Inflammatory macrophage (primary cell): ENCODE measurements around the gene PASK.

Source experiments
- DNase-seq, 2 donors: peaks; one replicate each; pipeline ENCODE4 v3.0.0-alpha.2; 2020 to 2022

PASK gene

DNA sequence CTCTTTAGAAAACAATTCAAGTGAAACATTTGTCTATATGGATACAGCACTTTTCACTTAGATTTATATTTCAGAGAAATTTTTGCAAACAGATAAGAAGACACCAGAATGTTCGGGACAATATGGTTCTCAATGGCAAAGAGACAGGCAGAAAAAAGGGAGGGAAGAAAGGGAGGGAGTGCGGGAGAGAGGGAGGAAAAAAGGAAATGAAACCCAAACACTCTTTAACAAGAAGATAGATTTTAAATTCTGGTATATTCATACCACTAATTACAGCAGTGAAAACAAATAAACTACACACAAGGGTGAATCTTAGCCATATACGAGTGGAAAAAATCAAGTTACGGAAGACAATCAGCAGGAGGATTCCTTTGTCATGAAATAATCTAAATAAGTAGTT, 3.0 kb downstream of the PASK start:
- no peak for DNase-seq

GRCh38 chr2:241142593-241142992, 6.7 kb downstream of the PASK start:
- no peak for DNase-seq

DNA sequence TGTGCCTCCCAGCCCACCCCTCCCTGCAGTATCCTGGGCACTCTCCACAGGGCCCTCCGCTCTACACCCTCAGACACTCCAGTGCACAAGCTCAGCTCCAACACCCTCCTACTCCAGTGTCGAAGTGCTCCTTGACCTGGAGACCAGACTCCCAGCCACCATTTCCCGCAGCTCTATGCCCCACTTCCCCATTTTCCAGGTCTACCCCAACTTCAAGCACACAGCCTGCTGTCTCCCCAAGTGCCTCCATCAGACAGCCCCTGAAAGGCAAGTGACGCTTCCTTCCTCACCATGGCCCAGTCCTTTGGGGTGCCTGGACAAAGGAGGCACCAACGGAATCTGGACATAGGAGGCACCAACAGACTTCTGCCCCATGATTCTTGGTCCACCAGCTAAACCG, 7.2 kb downstream of the PASK start:
- DNase-seq, result no peak

- no peak for DNase-seq
These were observed 8.0 kb downstream of the PASK start for GRCh38 chr2:241141214-241141770.

DNA sequence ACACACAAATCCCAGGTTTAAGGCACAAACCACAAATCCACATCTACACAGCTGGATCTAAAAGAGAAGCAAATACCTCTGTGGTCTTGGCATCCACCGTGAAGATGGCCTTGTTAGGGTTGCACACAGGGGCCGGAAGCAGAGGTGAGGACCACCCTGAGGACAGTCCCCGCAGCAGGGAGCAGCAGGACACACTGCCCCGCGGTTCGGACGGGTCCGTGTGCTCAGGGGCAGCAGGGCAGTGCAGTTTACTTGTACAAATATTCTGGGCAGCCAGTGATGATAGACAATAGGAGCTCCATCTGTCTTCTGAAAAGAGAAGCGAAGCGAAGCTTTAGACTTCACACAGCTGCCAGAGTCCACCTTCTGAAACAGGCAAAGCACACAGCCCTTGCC, 8.8 kb downstream of the PASK start:
- no peak for DNase-seq

DNA sequence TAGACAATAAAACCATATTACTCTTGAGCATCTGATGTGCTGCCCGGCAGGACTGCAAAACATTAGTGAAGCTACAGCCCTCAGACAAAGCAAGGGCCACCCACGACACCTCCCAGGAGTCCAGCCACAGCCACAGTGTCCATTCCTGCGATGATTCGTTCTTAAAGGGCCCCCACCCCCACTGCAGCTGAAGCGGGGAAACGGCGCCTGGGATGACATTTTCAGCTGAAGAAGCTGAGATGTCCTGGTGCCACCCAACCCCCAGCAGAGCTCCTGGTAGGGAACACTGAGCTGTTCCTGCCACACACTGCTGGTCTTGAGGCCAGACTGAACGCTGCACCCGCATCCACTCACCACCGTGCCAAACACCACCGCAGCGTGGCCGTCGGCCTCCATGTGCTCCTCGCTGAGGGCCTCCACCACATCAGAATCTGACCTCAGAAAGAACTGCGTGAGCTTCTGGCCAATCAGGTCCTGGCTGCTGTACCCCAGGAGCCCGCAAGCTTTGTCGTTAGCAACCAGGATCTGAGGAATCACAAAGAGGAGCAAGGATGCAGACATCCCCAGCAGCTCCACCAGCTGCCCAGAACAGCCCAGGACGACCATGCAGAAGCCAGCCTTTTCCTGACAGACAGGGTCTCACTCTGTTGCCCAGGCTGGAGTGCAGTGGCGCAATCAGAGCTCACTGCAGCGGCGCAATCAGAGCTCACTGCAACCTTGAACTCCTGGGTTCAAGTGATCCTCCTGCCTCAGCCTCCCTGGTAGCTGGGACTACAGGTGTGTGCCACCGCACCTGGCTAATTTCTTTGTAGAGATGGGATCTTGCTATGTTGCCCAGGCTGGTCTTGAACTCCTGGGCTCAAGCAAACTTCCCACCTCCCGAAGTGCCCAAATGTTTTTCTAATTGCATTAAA, 9.5 kb downstream of the PASK start:
- no peak for DNase-seq

DNA sequence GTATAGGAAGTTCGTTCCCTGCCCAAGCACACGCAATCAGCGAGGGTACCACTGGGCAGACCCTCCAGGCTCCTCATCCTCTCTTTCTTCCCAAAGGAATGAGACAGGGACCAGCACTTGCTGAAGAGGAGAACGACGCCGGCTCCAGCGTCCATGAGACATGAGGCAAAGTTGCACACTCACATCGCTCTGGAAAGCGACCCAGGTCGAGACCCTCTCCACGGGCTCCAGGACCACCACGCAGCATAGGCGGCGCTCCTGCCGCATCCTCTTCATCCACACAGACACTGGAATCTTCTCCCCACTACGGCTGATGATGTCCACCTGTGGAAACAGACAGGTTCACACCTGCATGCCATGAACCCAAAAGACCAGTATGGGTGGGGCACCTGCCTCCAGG, 10.8 kb downstream of the PASK start:
- no peak for DNase-seq

GRCh38 chr2:241137276-241138190, 11.7 kb downstream of the PASK start:
- DNase-seq, result no peak

- no peak for DNase-seq
These were observed 12.5 kb downstream of the PASK start for GRCh38 chr2:241136661-241137260.

GRCh38 chr2:241136191-241136590, 13.1 kb downstream of the PASK start:
- no peak for DNase-seq

DNA sequence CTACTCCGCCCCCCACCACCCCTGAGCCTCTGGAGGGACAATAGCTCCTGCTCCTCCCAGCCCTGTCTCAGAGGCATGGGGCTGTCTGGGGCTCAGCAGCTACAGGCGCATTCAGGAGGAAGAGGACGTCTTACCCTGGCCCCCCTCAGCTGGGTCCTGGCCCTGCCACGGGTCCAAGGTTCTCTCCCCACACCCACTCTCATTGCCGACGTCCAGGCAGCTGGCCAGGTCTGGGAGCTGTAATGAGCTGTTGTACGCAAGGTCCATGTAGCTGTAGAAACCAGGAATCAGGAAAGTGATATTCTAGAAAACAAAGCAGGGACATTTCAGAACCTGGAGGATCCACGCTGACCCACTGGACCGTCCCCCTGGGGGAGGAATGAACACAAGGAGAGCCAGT, 13.5 kb downstream of the PASK start:
- DNase-seq, result no peak

GRCh38 chr2:241134711-241135110, 14.6 kb downstream of the PASK start:
- no peak for DNase-seq

GRCh38 chr2:241133436-241133820, 15.8 kb downstream of the PASK start:
- DNase-seq, result no peak

GRCh38 chr2:241132538-241133435, 16.5 kb downstream of the PASK start:
- DNase-seq, result no peak

- DNase-seq, result no peak
These were observed 17.7 kb downstream of the PASK start for GRCh38 chr2:241131531-241131930.

- no peak for DNase-seq
These were observed 19.0 kb downstream of the PASK start for GRCh38 chr2:241130316-241130715.

DNA sequence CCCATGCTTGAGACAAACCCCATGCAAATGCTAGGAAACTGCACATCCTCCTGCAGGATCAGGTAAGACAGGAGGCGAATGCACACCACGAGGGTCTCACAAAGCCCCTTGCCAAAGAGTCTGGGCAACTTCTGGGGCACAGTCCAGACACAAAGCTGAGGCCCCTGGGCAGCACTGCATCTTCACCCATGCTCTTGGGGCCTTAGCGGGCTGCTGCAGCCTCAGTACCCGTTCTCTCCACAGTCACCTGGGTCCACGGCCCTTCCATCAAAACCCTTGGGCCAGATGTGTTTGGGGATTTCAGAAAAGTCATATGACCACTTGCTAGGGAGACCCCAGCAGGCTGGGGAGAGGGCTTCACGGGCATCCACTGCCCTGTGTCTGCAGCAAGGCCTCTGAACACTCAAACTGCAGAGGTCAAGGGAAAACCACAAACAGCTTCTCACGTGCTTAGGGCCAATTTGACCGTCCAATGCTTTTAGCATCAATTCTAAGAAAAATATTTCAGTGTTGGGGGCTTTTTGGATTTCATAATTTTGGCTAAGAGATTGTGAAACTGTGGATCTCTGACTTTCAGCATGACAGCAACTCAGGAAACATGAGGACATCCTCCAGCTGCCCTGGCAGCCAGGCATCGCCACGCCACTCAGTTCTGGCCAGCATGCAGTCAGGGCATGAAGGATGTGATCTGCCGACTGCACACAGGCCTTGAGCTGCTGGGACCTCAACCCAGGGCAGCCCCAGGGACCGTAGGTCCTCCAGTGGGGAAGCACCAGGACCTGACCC, 20.0 kb downstream of the PASK start:
- DNase-seq, result peak; percentile 5 to 30

GRCh38 chr2:241128266-241128665, 21.0 kb downstream of the PASK start:
- DNase-seq, result no peak

DNA sequence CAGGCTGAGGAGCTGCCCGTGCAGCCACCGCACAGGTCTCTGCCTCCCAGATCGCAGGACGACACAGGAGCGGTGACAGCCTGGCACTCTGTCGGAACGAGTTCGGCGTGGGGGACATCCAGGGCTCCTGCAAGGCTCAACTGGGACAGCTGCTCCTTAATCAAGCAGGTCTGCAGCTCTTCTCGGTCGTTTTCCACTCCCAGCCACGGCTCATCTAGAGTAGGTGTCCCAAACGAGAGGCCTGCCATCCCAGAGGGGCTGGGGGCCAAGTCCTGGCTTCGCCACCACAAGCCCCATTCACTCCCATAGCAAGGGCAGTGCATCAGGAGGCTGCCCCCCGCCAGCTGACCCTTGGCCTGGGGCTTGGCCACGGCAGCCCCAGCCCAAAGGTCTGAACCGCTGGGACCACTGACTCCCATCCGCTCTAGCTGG, 22.5 kb downstream of the PASK start:
- no peak for DNase-seq

DNA sequence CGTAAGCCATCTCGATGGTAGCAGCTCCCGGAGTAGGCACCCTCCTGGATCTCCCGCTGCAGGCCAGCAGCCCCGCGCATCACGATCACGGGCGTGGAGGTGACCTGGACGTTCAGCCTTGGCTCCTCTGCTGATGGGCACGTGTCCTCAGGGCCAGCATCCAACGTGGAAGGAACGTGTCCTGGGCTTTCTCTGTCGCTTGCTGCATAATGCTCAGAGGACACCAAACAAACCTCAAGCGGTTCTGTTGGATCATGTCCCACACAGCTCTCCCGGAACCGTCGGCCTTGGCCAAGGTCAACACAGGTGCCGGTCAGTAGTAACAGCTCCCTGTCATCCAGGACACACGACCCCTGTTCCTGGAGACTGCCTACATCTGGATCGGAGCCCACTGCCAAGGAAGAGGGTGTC, 23.1 kb downstream of the PASK start:
- no peak for DNase-seq

DNA sequence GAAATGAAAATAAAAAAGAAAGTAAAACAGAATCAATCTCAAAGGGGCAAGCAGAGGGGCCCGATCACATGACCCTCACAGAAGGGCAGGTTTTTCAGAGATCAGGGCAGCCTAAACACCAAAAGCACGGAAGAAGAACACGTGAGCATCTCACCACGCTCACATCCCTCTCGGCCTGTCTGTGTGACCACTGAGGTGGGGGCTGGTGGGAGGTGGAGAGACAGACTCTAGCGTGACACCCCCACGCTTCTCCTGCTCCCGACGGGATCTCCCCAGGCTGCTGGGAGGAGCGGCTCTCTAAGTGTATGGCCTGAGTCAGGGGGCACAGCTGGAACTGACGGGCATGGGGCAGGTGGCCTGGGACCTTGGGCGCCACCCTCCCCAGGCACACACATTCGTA, 23.6 kb downstream of the PASK start:
- DNase-seq, result no peak
